GM19240 (cell line): ENCODE measurements around the gene CELF4.

Experiments
- DNase-seq: peaks from one replicate; pipeline ENCODE4 v3.0.0; 2011; ENCODE audit warnings: low spot score; ENCODE audit not compliant: insufficient read length

Gene CELF4

DNA sequence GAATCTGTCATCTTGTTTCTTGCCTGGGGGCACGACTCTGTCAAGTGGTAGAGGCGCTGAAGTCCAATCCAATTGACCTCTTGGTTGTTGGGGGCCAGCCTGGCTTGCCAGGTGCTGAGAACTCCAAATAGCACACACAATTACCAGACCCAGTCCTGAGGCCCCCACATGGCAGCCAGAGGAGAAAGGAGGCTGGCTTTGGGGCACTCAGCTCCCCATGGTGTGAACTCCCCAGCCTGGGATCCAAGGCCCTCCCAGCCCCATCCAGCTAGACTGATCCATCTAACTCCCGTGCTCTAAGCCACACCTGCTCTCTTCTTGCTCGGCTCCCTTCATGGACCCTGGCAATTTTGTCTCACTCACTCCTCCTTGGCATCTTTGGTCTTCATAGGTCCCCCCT is 170.0 kb downstream of the CELF4 start:
- no peak for DNase-seq

GRCh38 chr18:37395138-37395537 is 170.5 kb downstream of the CELF4 start:
- DNase-seq: no peak

DNA sequence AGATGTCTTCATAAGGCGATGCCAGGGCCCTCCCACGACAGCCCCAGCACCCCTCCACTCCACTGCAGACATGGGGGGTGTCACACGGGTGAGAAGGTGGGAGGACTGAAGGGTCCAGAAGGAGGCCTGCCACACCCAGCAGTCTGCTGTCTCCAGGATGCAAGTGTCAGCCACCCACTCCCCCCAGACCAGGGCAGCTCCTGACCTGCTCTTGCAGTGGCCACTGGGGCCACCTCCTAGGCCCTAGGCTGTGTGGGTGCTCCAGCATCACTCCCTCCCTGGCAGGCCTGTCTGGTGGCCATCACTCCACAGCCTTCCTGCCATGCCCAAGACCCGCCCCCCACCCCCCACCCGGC is 171.0 kb downstream of the CELF4 start:
- DNase-seq: no peak

DNA sequence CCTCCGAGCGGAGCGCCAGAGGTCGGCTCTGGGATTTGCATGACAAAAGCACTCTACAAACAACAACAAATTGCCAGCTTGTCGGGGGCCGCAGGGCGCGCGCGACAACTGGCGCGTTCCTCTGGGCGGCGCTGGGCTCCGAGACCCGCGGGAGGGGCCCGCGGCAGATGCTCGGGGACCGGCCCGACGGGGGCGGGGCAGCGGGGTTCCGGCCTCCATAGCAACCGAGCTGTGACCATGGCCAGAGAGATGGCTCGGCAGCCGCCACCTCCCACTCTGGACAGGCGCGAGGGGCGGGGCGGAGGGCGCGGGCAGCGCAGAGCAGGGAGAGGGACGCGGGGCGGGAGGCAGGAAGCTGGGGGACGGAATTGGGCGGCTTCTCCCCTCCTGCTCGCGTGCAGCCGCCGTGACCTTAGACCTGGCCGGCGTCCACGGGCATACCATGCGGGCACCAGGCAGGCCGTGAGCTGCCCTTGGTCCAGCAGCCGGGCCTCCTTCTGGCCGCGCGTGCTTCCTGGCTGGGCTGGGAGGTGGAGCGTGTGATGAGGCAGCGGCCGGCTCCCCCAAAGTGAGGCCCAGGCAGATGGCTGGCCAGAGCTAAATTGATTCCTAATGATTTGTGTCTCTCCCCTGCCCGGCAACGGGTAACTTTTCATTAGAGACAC is 171.5 kb downstream of the CELF4 start:
- no peak for DNase-seq

DNA sequence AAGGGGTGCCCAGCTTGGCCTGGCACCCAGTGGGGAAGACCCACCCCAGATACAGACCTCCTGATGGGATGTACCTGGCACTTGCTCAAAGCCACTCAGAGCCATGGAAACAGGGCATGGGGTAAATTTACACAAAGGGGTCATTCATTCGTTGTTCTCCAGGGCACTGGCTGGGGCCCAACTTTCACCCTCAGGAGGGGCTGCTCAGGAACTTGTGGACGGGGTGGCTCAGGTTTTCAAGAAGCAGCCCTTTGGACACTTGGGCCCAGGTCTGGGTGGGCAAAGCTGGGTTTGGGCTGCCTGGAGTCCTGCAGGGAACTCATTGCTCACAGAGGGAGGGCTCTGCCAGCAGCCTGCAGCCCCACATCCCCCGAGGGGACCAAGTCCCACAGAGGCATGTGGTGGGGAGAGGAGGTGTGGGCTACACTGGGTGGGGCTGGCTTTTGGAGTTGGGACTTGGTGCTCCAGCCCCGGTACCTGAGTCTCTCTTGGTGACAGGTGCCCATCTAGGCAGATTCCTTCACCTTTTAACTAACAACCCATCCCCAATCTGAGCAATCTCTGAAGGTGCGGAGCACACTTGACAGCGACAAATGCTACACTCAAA is 172.3 kb downstream of the CELF4 start:
- DNase-seq: no peak

DNA sequence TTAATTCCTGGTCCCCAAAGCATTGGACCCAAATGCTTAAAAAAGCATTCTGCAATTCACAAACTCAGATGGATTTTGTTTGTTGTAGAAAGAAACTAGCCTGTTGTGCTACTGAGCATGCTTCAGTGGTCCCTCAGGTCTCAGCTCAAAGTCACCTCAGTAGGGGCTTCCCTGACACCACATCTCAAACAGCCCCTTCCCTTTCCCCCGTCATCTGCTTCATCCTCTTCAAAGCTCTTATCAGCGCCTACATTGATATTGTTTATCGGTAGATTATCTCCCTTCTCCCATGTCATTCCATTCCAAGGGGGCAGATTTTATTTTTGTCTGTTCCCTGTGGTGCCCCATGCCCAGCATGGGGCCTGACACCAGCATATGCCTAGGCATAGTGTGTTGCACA is 172.9 kb downstream of the CELF4 start:
- no peak for DNase-seq

DNA sequence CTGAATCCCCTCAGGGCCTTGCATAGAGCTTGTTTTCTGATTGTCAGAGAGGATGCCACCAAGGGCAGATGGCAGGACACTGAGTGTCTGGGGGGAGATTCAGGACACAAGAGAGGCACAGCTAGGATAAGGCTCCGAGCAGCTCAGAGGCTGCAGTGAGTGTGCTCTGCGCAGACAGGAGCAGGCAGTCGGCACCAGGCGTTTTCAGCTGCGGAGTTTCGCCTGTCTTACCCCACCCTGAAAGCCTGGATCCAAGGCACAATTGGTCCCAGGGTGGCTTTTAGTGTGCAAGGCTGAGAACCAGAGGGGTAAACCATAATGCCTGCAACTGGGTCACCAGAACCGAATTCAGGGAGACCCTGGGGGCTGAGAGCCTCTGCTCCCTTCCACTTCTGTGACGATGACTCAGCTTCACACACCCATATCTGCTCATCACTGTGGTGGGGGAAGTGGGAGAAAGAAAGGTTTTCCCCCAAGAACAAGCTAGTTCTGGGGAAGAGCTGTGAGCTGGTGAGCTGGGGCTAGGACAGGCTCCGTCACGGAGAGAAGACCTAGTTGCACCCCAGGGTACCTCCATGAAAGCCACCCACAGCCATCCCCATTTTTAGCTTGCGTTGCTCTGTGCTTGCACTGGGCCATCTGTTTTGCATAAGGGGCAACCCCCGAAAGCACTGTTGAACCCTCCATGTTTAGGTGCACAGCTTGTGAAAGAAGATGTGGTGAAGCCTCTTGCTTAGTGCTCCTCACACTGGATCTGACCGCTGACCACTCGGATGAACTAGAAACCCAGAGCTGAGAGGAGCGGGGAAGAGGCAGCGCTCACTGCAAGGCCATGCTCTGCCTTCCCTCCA is 173.7 kb downstream of the CELF4 start:
- no peak for DNase-seq

GRCh38 chr18:37391156-37391555 is 174.4 kb downstream of the CELF4 start:
- no peak for DNase-seq

GRCh38 chr18:37390687-37391086 is 174.9 kb downstream of the CELF4 start:
- DNase-seq: no peak

DNA sequence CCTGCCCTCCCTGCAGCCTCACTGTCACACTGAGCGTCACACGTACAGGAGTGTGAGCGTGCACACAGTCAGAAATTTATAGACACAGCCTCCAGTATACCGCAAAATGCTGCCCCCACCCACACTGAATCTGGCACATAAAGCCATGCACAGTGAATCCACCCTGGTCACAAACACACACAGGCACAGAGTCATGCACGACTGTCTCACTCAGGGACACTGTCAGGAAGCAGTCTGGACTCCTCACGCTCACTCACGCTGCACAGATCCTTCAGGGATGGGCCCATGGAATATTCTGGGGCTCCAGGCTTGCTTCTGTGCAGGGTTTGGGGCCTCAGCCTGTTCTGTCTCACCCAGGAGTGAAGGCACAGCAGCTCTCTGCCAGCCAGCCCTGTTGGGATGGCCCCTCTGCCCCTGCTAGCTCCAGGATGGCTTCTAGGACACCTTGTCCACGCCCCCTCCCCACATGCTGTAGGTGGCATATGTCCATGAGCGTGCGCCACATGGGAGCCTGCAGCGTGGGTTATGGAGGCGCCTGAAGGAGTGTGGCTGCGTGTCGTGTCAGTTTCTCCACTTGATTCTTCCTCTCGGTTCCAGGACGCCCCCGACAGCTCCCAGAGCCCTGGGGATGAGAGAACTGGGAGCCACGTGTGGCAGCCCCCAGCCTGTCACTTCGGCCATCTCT is 175.8 kb downstream of the CELF4 start:
- DNase-seq: no peak

DNA sequence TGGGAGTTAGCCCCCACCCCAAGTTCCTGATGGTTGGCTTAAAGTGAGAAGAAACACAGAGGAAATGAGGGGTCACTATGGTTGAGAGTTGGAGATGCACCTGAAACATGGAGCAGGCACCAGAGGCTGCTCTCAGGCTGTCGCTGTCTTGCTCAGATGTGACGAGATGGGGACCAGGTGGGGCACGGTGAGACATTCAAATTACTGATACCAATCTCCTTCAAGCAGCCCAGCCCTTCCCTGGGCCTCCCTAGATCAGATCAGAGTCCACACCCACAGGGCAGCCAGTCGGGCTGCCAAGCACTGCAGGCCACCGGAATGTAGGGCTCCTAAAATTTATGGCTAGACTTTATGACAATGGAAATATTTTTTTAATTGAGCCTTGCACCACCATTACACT is 176.6 kb downstream of the CELF4 start:
- no peak for DNase-seq

DNA sequence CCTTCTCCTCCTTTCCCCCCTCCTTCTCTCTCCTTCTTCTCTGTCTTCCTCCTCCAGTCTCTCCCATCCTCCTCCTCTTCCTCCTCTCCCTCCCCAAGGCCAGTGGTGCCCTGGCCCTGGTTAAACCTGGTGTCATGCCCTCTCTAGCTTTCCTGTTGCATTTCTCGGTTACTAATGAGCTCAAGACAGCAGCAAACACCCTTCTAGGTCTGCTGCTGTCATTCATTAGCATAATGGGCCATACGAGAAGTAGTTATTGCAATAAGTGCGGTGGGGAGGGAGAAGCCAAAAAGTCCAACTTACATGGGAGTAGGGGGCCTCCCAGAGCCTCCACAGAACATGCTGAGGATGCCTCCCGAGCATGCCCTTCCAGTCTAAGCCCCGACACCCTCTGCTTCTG is 177.2 kb downstream of the CELF4 start:
- no peak for DNase-seq

DNA sequence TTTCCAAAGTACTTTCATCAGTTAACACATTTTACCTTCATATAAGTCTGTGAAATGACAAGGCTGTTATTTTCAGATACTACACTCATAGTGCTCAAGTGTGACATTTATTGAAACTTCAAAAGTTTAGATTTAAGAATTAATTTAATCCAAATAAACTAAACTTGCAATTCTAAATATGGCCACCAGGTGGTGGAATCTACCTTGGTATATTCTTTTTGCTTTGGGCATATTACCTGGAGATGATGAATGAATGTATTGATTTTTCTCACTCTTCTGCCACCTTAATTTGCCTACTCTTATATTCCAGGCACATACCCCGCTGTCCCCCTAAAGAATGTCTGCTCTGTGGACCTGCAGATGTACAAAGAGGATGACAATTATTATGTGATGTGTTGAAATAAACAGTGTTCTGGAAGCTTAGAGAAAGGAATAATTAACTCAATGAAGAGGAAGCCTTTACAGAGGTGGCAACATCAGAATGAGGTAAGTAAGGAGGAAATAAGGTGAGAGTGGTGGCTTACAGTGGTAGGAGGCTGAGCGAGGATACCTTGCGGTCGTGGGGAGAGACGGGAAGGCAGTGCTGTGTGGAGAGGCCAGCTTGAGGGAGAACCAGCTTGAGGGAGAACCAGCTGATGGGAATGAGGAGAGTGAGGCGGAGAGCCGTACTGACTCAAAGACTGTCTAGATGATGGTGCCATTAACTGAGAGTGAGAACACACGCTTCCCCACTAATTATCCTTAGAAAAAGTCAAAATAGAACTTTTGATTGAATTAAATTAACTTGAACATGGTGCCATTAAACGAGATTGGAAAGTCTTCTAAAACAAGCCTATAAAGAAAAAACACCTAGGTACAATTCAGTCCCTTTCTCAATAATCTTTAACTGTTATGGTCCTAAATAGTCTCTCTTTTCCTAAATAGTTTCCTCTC is 179.5 kb downstream of the CELF4 start:
- DNase-seq: no peak

DNA sequence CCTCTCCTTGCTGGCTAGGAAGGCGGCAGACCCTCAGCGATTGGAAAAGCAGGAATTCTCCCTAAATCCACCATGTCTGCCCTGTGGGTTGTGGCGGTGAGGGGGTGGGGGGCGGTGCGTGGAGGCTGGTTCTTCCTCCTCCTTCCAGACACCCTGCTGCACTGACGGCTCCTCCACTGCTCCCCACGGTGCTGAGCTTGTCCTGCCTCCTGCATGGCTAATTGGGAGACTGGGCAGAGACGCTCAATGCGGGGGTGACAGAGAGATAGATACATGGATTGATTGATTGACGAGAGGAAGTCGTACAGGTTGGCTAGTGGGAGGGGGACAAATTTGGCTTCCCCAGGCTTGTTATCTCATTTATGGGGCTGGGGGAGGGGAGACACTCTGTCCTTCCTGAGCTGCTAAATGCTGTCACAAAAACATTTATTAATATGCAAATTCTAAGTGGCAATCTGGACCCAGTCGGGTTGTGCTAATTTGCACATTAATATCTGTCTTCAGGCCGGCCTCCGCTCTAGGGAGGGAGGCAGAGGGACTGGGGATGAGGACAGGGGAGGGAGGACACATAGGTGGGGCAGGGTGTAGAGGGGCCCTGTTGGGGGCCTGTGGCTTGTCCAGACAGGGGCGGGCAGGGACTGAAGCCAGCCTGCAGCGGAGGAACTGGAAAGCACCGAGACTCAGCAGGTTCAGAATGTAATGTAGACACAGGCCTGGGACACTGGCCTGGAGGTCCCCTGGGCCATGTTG is 181.6 kb downstream of the CELF4 start:
- DNase-seq: no peak

DNA sequence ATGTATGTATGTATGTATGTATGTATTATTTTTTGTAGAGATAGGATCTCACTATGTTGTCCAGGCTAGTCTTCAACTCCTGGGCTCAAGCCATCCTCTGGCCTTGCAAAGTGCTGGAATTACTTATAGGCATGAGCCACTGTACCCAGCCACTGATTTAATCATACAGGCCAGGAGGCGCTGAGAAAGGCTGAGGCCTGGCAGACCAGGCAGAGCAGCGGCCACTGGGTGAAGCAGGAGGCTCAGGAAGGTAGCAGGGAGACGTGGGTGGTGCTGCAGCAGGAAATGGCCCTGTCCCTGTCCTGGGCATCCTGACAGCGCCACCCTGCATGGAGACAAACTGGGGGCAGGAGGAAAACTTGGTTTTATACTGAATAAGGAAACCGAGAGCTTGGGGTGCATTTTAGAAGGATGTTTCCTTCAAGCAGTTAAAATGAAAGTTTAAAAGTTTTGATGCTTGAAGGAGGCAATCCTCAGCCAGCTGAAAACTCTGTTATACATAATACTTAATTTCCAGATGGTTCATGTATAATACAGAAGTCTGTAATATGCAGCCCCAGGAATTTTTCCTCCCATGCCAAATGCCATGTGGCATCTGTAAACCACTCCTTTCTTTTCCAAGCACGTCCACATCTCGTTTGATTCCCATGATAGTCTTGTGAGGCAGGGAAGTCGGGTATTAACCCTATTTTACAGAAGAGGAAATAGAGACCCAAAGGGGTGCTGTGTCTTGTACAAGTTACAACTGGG is 182.4 kb downstream of the CELF4 start:
- DNase-seq: no peak

GRCh38 chr18:37381554-37381953 is 184.0 kb downstream of the CELF4 start:
- DNase-seq: no peak

DNA sequence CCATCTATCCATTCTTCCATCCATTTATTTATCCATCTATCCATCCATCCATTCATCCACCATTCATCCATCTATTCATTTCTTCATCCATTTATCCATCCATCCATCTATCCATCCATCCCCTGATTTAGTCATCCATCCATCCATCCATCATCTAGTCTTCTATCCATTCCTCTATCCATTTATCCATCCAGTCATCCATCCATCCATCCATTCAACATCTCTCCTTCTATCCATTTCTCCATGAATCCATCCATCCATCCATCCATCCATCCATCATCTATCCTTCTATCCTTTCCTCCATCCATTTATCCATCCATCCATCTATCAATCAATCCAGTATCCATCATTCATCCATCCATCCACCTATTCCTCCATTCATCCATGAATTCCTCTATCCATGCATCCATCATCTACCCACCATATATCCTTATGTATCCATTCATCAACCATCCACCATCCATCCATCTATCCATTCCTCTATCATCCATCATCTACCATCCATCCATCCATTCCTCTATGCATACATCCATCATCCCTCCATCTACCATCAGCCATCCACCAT is 185.0 kb downstream of the CELF4 start:
- no peak for DNase-seq

DNA sequence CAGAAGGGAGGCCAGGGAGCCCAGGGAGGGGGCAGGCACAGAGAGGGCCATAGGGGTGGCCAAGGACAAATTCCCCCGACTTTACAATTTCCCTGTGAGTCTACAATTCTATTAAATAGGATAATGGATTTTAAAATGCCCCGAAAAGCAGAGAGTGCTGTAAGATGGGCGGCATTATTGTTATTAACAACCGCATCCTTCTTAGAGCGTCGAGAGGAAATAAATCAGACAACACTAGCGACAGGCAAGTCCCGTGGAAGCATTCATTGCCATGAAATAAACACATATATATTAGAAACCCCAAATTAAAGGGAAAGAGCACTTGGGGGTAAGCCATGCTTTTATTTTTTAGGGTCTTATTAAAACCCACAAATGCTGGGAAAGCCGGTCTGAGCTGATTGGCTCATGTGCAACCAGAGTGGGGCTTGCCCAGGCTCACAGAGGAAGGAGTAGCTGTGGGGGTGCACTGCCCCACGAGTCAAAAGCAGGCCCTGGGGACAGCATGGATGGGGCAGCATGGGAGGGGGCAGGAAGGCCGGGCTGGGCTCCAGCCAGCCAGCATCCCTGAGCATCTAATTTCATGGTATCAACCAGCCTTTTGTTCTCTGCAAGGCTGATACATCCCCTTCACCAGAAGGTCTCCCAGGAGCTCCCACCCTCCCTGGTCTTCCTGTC is 187.1 kb downstream of the CELF4 start:
- DNase-seq: no peak

DNA sequence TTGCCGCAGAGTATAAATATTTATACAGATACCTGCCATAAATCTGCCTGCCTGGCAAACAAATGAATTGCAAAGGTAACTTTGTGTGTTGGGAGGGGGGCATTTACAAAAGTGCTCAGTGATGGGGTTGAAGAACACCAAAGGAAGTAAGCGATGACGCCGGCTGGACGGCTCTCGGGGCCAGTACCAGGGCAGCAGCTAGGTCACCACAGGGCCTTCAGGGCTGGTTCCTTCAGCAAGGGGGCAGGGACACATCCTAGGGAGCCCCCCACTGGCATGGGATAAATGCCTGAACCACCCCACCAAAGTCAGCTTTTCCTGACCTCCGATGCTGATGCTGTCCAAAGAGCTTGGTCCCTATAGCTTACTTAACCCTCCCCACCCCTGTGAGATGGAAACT is 190.4 kb downstream of the CELF4 start:
- no peak for DNase-seq
